ENCODE data around the gene FBXO41. TPM values are rescaled to one million over a fixed set of nuclear protein-coding genes. Genes with fewer than 3 reads are reported as not detected.

Gene FBXO41
- total RNA-seq, 1 experiment from 2014 or later, result 34.9 TPM

GRCh38 chr2:73297586-73297985, 13.3 kb upstream of the FBXO41 start (continued):
- no peak for TF ChIP-seq ZBTB33 (IDR thresholded peaks at IDR 0.05; ENCODE audit: extremely low read depth, insufficient replicate concordance, low read length)

GRCh38 chr2:73297151-73297559, 12.9 kb upstream of the FBXO41 start:
- CTCF ChIA-PET, result no interaction called here
- intact Hi-C loops (cut with micrococcal nuclease), result no loop called here
- Histone ChIP-seq H3K4me1 (ENCODE audit: control insufficient read depth in 1 of 2, insufficient read depth in 2 of 2, low read length in 2 of 2) (peaks cover 10 to 17% of the 10 kb centered on the region in 2 experiments; a peak in 3 of 4 replicates), H3K4me2 (ENCODE audit: low read length) (no peak overlapping the region), H3K27ac (ENCODE audit: low read depth, low read length) (no peak overlapping the region), H3K4me3 (replicated peaks in 1 of 2; ENCODE audit: low read depth in 1 of 2, low read length in 2 of 2) (no peak overlapping the region), H4K20me1 (ENCODE audit: insufficient read depth) (no peaks in the 10 kb centered on the region), H3K9ac (ENCODE audit: low read length) (no peak overlapping the region), H3K79me2 (ENCODE audit: insufficient read depth, low read length) (no peaks in the 10 kb centered on the region), H3K9me3 (ENCODE audit: control insufficient read depth in 1 of 2, insufficient read depth in 1 of 2, low read depth in 1 of 2, low read length in 2 of 2) (no peaks in the 10 kb centered on the region), H3K36me3 (ENCODE audit: control insufficient read depth in 1 of 2, insufficient read depth in 2 of 2, low read length in 2 of 2) (no peaks in the 10 kb centered on the region), H3K9me2 (ENCODE audit: insufficient read depth) (no peaks in the 10 kb centered on the region), H2AFZ (ENCODE audit: low read depth, low read length, poor library complexity, severe bottlenecking) (no peak overlapping the region), H3K27me3 (ENCODE audit: insufficient read depth, low read length) (peaks cover 17% of the 10 kb centered on the region; the same call in 1 of the 2 replicates)
- POLR2A ChIA-PET, result no interaction called here
- RAD21 ChIA-PET (ENCODE audit: low non-redundant PET in 1 of 2, low total read pairs in 2 of 2, uncharacterized antibody in 2 of 2, unreplicated experiment in 2 of 2), result no interaction called here
- DNase-seq (ENCODE audit: low read depth, low spot score) (no peak), ATAC-seq (no peak)
- BruUV-seq (replicated peaks), result no TSS peak
- TF ChIP-seq TCF7L2 (IDR thresholded peaks at IDR 0.05; ENCODE audit: borderline replicate concordance, extremely low read depth, insufficient read depth, insufficient read length) (no peak), ELF1 (IDR thresholded peaks at IDR 0.05; ENCODE audit: borderline replicate concordance, low read depth) (no peak), SIN3A (IDR thresholded peaks at IDR 0.05; ENCODE audit: low read depth) (no peak), EZH2 (IDR thresholded peaks at IDR 0.05) (no peak), CBX3 (IDR thresholded peaks at IDR 0.05; ENCODE audit: low read depth) (no peak)
